Embryonic facial prominence (tissue), 1 donor: ENCODE measurements around the gene UBR3.
"Not testable (repeated sequence)": the region's sequence is repeated elsewhere in the genome, so short reads cannot be mapped to it uniquely, and the experiment has no call there.

ENCODE experiments used
- DNase-seq: peaks from one replicate; pipeline ENCODE4 v3.0.0-alpha.2; 2016; ENCODE audit errors: extremely low spot score

UBR3 gene

GRCh38 chr2:169827272-169828140 is at the start of gene UBR3:
Gene UBR3 (plus strand): TSS chr2:169827454. CDS start chr2:169827508, 54 bp downstream.
- peak; percentile 86 for DNase-seq

- DNase-seq: no peak
These were observed 48.8 kb upstream of the UBR3 start for GRCh38 chr2:169778446-169778845.

GRCh38 chr2:169781249-169782013 is 45.8 kb upstream of the UBR3 start:
- DNase-seq: no peak

- DNase-seq: no peak
These were observed 44.7 kb upstream of the UBR3 start for GRCh38 chr2:169782513-169782912.

- DNase-seq: no peak
These were observed 36.7 kb upstream of the UBR3 start for GRCh38 chr2:169790581-169790980.

- DNase-seq: no peak
These were observed 32.1 kb upstream of the UBR3 start for GRCh38 chr2:169795181-169795580.

GRCh38 chr2:169796441-169796840 is 30.8 kb upstream of the UBR3 start:
- DNase-seq: no peak

- no peak for DNase-seq
These were observed 29.7 kb upstream of the UBR3 start for GRCh38 chr2:169797601-169798000.

GRCh38 chr2:169798397-169798717 is 28.9 kb upstream of the UBR3 start:
- DNase-seq: no peak

- DNase-seq: peak; percentile 86
These were observed 28.3 kb upstream of the UBR3 start, which contains the start of gene SSB for GRCh38 chr2:169798718-169799592. Gene SSB (plus strand): TSS chr2:169798871. CDS start chr2:169800961, 2,090 bp downstream.

GRCh38 chr2:169803480-169803879 is 23.8 kb upstream of the UBR3 start:
- DNase-seq: no peak

- DNase-seq: no peak
These were observed 20.7 kb upstream of the UBR3 start for GRCh38 chr2:169806586-169806985.

- no peak for DNase-seq
These were observed 19.0 kb upstream of the UBR3 start for GRCh38 chr2:169808221-169808620.

- no peak for DNase-seq
These were observed 11.4 kb upstream of the UBR3 start for GRCh38 chr2:169815849-169816248.

GRCh38 chr2:169816961-169817360 is 10.3 kb upstream of the UBR3 start:
- not testable (repeated sequence) for DNase-seq

GRCh38 chr2:169817369-169817768 is 9.9 kb upstream of the UBR3 start:
- not testable (repeated sequence) for DNase-seq

- no peak for DNase-seq
These were observed 9.0 kb upstream of the UBR3 start for GRCh38 chr2:169818241-169818640.

GRCh38 chr2:169819106-169819505 is 8.1 kb upstream of the UBR3 start:
- no peak for DNase-seq

GRCh38 chr2:169820101-169820500 is 7.2 kb upstream of the UBR3 start:
- DNase-seq: not testable (repeated sequence)

- no peak for DNase-seq
These were observed 5.2 kb upstream of the UBR3 start for GRCh38 chr2:169822036-169822435.

GRCh38 chr2:169822785-169823392 is 4.4 kb upstream of the UBR3 start:
- no peak for DNase-seq

- DNase-seq: no peak
These were observed 3.3 kb upstream of the UBR3 start for GRCh38 chr2:169823996-169824372.
